HEK293 (cell line): Measurements from ENCODE around the gene XKR7.

ENCODE experiments used
- CTCF ChIA-PET: fragments of 350-600 bp; formaldehyde crosslinking; extraction: SDS; loops from one replicate; lab custom pipeline; 2021; ENCODE audit warnings: antibody characterized with exemption; lab: Yijun Ruan, JAX
- POLR2A ChIA-PET: fragments of 300-600 bp; formaldehyde crosslinking; extraction: SDS; loops from one replicate; lab custom pipeline; 2020; ENCODE audit warnings: antibody characterized with exemption, inconsistent platforms; lab: Yijun Ruan, JAX
- H3K27ac ChIP-seq: fragments of 200-500 bp; sonication (Bioruptor generic); 2 replicates; pipeline ENCODE4 v1.5.1; 2014; ENCODE audit warnings: low read depth, low read length, control low read depth, inconsistent platforms; ENCODE audit errors: extremely low read depth
- H3K36me3 ChIP-seq, 2 experiments: fragments of 200-500 bp in 1 of 2; sonication (Bioruptor generic) in 1 of 2; 1 replicate in 1 of 2; 2 replicates in 1 of 2; pipeline ENCODE4 v1.5.1; 2014 to 2017; ENCODE audit warnings: inconsistent platforms in 2 of 2, low read length in 2 of 2; ENCODE audit not compliant: control insufficient read depth in 2 of 2, insufficient read depth in 1 of 2
- H3K4me1 ChIP-seq: fragments of 200-500 bp; sonication (Bioruptor generic); 2 replicates; pipeline ENCODE4 v1.5.1; 2014; ENCODE audit warnings: mild to moderate bottlenecking, low read length, inconsistent platforms; ENCODE audit not compliant: control insufficient read depth, insufficient read depth
- H3K4me3 ChIP-seq: 2 replicates; pipeline ENCODE4 v1.5.1; 2011; ENCODE audit warnings: low read depth, mild to moderate bottlenecking, control low read depth, low read length, moderate library complexity
- H3K9me3 ChIP-seq: fragments of 200-500 bp; sonication (Bioruptor generic); 2 replicates; pipeline ENCODE4 v1.5.1; 2014; ENCODE audit warnings: low read depth, low read length, inconsistent platforms; ENCODE audit not compliant: control insufficient read depth, insufficient read depth
- GLI2 ChIP-seq: fragments of 450-650 bp; formaldehyde crosslinking; IDR thresholded peaks from 2 replicates; pipeline ENCODE4; 2017; ENCODE audit warnings: missing biosample characterization, missing genetic modification characterization, low read depth, borderline replicate concordance
- GLIS1 ChIP-seq: fragments of 450-650 bp; formaldehyde crosslinking; IDR thresholded peaks from 2 replicates; pipeline ENCODE4 v1.5.1; 2016; ENCODE audit warnings: missing biosample characterization, missing genetic modification characterization
- PATZ1 ChIP-seq: fragments of 450-650 bp; formaldehyde crosslinking; IDR thresholded peaks from 2 replicates; pipeline ENCODE4 v1.5.1; 2016; ENCODE audit warnings: missing biosample characterization, missing genetic modification characterization
- PRDM1 ChIP-seq: fragments of 450-650 bp; formaldehyde crosslinking; IDR thresholded peaks from 2 replicates; pipeline ENCODE4; 2016; ENCODE audit warnings: missing biosample characterization, missing genetic modification characterization
- PRDM10 ChIP-seq: fragments of 450-650 bp; formaldehyde crosslinking; IDR thresholded peaks from 2 replicates; pipeline ENCODE4 v1.5.1; 2016; ENCODE audit warnings: missing biosample characterization, missing genetic modification characterization
- ZFHX2 ChIP-seq: fragments of 450-650 bp; formaldehyde crosslinking; conservative IDR thresholded peaks from 2 replicates; pipeline ENCODE4 v1.5.1; 2016; ENCODE audit warnings: missing biosample characterization, missing genetic modification characterization
- ZNF133 ChIP-seq: fragments of 450-650 bp; formaldehyde crosslinking; IDR thresholded peaks from 2 replicates; pipeline ENCODE4 v1.5.1; 2016; ENCODE audit warnings: missing biosample characterization, missing genetic modification characterization
- ZNF140 ChIP-seq: fragments of 450-650 bp; formaldehyde crosslinking; IDR thresholded peaks from 2 replicates; pipeline ENCODE4 v1.5.1; 2016; ENCODE audit warnings: missing biosample characterization, missing genetic modification characterization
- ZNF184 ChIP-seq: fragments of 450-650 bp; IDR thresholded peaks from 2 replicates; pipeline ENCODE4 v1.5.1; 2018; ENCODE audit warnings: missing biosample characterization, mild to moderate bottlenecking, missing genetic modification characterization
- ZNF266 ChIP-seq: fragments of 450-650 bp; formaldehyde crosslinking; IDR thresholded peaks from 2 replicates; pipeline ENCODE4 v1.5.1; 2016; ENCODE audit warnings: missing biosample characterization, missing genetic modification characterization, low read depth
- ZNF302 ChIP-seq: fragments of 450-650 bp; formaldehyde crosslinking; IDR thresholded peaks from 2 replicates; pipeline ENCODE4 v1.5.1; 2016; ENCODE audit warnings: missing biosample characterization, missing genetic modification characterization, low read depth
- ZNF324 ChIP-seq: fragments of 450-650 bp; formaldehyde crosslinking; IDR thresholded peaks from 2 replicates; pipeline ENCODE4 v1.5.1; 2016; ENCODE audit warnings: missing biosample characterization, missing genetic modification characterization
- ZNF366 ChIP-seq: fragments of 450-650 bp; formaldehyde crosslinking; conservative IDR thresholded peaks from 2 replicates; pipeline ENCODE4 v1.5.1; 2016; ENCODE audit warnings: missing biosample characterization, missing genetic modification characterization
- ZNF398 ChIP-seq: fragments of 450-650 bp; formaldehyde crosslinking; IDR thresholded peaks from 2 replicates; pipeline ENCODE4 v1.5.1; 2017; ENCODE audit warnings: missing biosample characterization, missing genetic modification characterization
- ZNF423 ChIP-seq: fragments of 450-650 bp; formaldehyde crosslinking; IDR thresholded peaks from 2 replicates; pipeline ENCODE4 v1.5.1; 2016; ENCODE audit warnings: missing biosample characterization, missing genetic modification characterization
- ZNF449 ChIP-seq: fragments of 450-650 bp; formaldehyde crosslinking; IDR thresholded peaks from 2 replicates; pipeline ENCODE4 v1.5.1; 2017; ENCODE audit warnings: missing biosample characterization, mild to moderate bottlenecking, missing genetic modification characterization, moderate library complexity
- ZNF501 ChIP-seq: fragments of 450-650 bp; formaldehyde crosslinking; IDR thresholded peaks from 2 replicates; pipeline ENCODE4 v1.5.1; 2016; ENCODE audit warnings: missing biosample characterization, missing genetic modification characterization
- ZNF513 ChIP-seq: fragments of 450-650 bp; IDR thresholded peaks from 2 replicates; pipeline ENCODE4 v1.5.1; 2018; ENCODE audit warnings: missing biosample characterization, missing genetic modification characterization
- ZNF549 ChIP-seq: fragments of 450-650 bp; IDR thresholded peaks from 2 replicates; pipeline ENCODE4 v1.5.1; 2018; ENCODE audit warnings: missing biosample characterization, missing genetic modification characterization, mild to moderate bottlenecking, inconsistent platforms, moderate library complexity
- ZNF580 ChIP-seq: fragments of 450-650 bp; formaldehyde crosslinking; IDR thresholded peaks from 2 replicates; pipeline ENCODE4 v1.5.1; 2016; ENCODE audit warnings: missing biosample characterization, missing genetic modification characterization
- ZNF658 ChIP-seq: fragments of 450-650 bp; formaldehyde crosslinking; IDR thresholded peaks from 2 replicates; pipeline ENCODE4; 2016; ENCODE audit warnings: missing biosample characterization, missing genetic modification characterization
- ZNF776 ChIP-seq: fragments of 450-650 bp; formaldehyde crosslinking; IDR thresholded peaks from 2 replicates; pipeline ENCODE4 v1.5.0; 2017; ENCODE audit warnings: missing biosample characterization, missing genetic modification characterization, borderline replicate concordance

The XKR7 gene

GRCh38 chr20:31922181-31922580, 45.8 kb upstream of the XKR7 start (continued):
- no peak for TF ChIP-seq ZNF449 (tag by site-specific recombination)

GRCh38 chr20:31922588-31922987, 45.4 kb upstream of the XKR7 start:
- Histone ChIP-seq H3K4me1 (no peaks in the 10 kb centered on the region), H3K36me3 (no peaks in the 10 kb centered on the region), H3K9me3 (no peaks in the 10 kb centered on the region), H3K4me3 (no peak overlapping the region), H3K27ac (no peak overlapping the region)
- CTCF ChIA-PET, result interaction anchor here (0.6 kb wide), 1 partner anchor 110 kb away, joined by 6 read pairs; no protein-coding TSS in a partner anchor
- POLR2A ChIA-PET, result no interaction called here
- TF ChIP-seq ZNF423 (no peak), ZNF184 (tag by site-specific recombination) (no peak), GLI2 (tag by site-specific recombination) (no peak), ZNF302 (tag by site-specific recombination) (no peak), ZNF324 (no peak), ZNF140 (no peak), ZNF501 (no peak), ZNF133 (no peak), ZNF366 (no peak), ZNF776 (tag by site-specific recombination) (no peak), ZNF266 (no peak)

GRCh38 chr20:31923388-31924331, 44.3 kb upstream of the XKR7 start:
- ChIA-PET CTCF (interaction anchor here (0.5 kb wide), 1 partner anchor 168 kb away, joined by 3 read pairs; no protein-coding TSS in a partner anchor), POLR2A (no interaction called here)
- no peak overlapping the region for H3K27ac ChIP-seq
- no peaks in the 10 kb centered on the region for H3K36me3 ChIP-seq
- H3K4me3 ChIP-seq, result no peak overlapping the region
- H3K9me3 ChIP-seq, result no peaks in the 10 kb centered on the region
- no peaks in the 10 kb centered on the region for H3K4me1 ChIP-seq
- no peak for TF ChIP-seq ZNF580 (tag by site-specific recombination)
- TF ChIP-seq ZFHX2 (tag by site-specific recombination), result peak; percentile 82
- TF ChIP-seq PRDM10, result peak; percentile 80
- no peak for TF ChIP-seq PRDM1 (tag by site-specific recombination)
- TF ChIP-seq ZNF513 (tag by site-specific recombination), result 0 out of 2 replicates have a peak, but pooled peaks have one; percentile 25
- peak; percentile 43; the same call in 1 of the 2 replicates for TF ChIP-seq ZNF398 (tag by site-specific recombination)
- no peak for TF ChIP-seq ZNF549 (tag by site-specific recombination)
- TF ChIP-seq ZNF658, result no peak
- TF ChIP-seq GLIS1 (tag by site-specific recombination), result peak; percentile 96
- 0 out of 2 replicates have a peak, but pooled peaks have one; percentile 12 for TF ChIP-seq PATZ1
